Endothelial cell of hepatic sinusoid (primary cell): ENCODE data around the gene TAAR1.

Experiments used
- in situ Hi-C: cut with HindIII; loops from 2 replicates; pipeline ENCODE4 v1.10.0; 2017; ENCODE audit warnings: low sequenced_read_pairs

TAAR1 gene

DNA sequence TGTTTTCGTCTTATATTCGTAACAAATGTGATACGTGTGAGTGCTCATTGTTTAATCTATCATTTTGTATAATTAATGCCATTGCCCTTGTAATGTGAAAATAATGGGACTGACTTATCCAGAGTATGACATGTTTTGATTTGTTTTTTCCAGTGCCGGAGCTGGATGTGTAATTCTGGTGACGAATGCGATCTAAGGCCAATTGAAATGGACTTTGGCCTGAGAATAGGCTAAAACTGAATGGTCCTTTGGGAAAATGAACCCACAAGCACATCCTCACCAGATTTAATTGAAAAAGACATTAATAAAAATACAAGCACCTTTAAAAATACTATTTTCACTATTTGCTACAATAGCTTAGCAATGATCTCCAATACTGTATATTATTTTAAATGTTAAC is 62.8 kb downstream of the TAAR1 start:
- in situ Hi-C loops = no loop called here
